ENCODE measurements around the gene PAXX. TPM values are rescaled to one million over a fixed set of nuclear protein-coding genes. Genes with fewer than 3 reads are reported as not detected.

Gene PAXX
- total and polyA plus RNA-seq, 9 of the 15 experiments (the other 6 are each of a cell fraction or from before 2014, with no cell fraction given), result 1.2 to 175 (median 38.5) TPM

- TF ChIP-seq GATA2 (CRISPR knock-in tag; IDR thresholded peaks at IDR 0.05) (no peak), SRSF9 (IDR thresholded peaks at IDR 0.05; ENCODE audit: borderline replicate concordance, low read depth, low read length) (no peak), BRCA1 (IDR thresholded peaks at IDR 0.05) (no peak), BRCA1 (CRISPR knock-in tag; IDR thresholded peaks at IDR 0.05) (no peak), EWSR1 (IDR thresholded peaks at IDR 0.05; ENCODE audit: borderline replicate concordance, low read depth, partially characterized antibody) (no peak), ZNF696 (CRISPR knock-in tag; conservative IDR thresholded peaks at IDR 0.05) (no peak), ZC3H11A (IDR thresholded peaks at IDR 0.05; ENCODE audit: low read depth, low read length) (no peak), ZNF764 (CRISPR knock-in tag; IDR thresholded peaks at IDR 0.05; ENCODE audit: low read depth) (no peak), TRIM24 (IDR thresholded peaks at IDR 0.05) (no peak), HDAC1 (IDR thresholded peaks at IDR 0.05) (peak in 1 of 2 experiments; percentile 43; a peak in 1 of 4 replicates), ZNF592 (IDR thresholded peaks at IDR 0.05) (peak; percentile 47), TFE3 (CRISPR knock-in tag; IDR thresholded peaks at IDR 0.05) (no peak), COPS2 (conservative IDR thresholded peaks at IDR 0.05) (no peak), RBM17 (IDR thresholded peaks at IDR 0.05; ENCODE audit: borderline replicate concordance, low read depth, low read length) (no peak), ZBTB7A (IDR thresholded peaks at IDR 0.05; ENCODE audit: borderline replicate concordance, control insufficient read depth, low read depth, low read length) (peak; percentile 49; the same call in 1 of the 2 replicates), FOXO4 (CRISPR knock-in tag; IDR thresholded peaks at IDR 0.05) (no peak), ZNF75A (CRISPR knock-in tag; IDR thresholded peaks at IDR 0.05) (no peak), TFAP4 (CRISPR knock-in tag; IDR thresholded peaks at IDR 0.05; ENCODE audit: borderline replicate concordance) (0 out of 2 replicates have a peak, but pooled peaks have one; percentile 25), MYNN (IDR thresholded peaks at IDR 0.05) (peak; percentile 22; the same call in 1 of the 2 replicates), MYNN (CRISPR knock-in tag; IDR thresholded peaks at IDR 0.05) (no peak), MTA3 (IDR thresholded peaks at IDR 0.05; ENCODE audit: borderline replicate concordance) (peak; percentile 19; the same call in 1 of the 2 replicates), HOXB6 (CRISPR knock-in tag; IDR thresholded peaks at IDR 0.05; ENCODE audit: borderline replicate concordance) (no peak)
Observed at GRCh38 chr9:136964171-136964689, 28.0 kb upstream of the PAXX start (continued).

Measured in K562 (cell line).